Omental fat pad (tissue), 4 donors: ENCODE data around the gene PFKFB3. TPM values are rescaled to one million over a fixed set of nuclear protein-coding genes. Genes with fewer than 3 reads are reported as not detected.

ENCODE experiments used
- ATAC-seq: fragments of 150-250 bp; one replicate; pipeline ENCODE4 v1.9.1; 2016; ENCODE audit warnings: mild to moderate bottlenecking, moderate library complexity; ENCODE audit not compliant: low FRiP score
- DNase-seq: peaks from one replicate; pipeline ENCODE4 v3.0.0-alpha.2; 2019; ENCODE audit warnings: low spot score
- total RNA-seq, 4 donors: library from RNA; depleted of rRNA; stranded (reverse); fragments of >200 nt; gene quantifications; one replicate each; pipeline ENCODE4 v1.1.0, GENCODE V29; 2016
- TF ChIP-seq, protein P1 (sequence below), 3 donors: fragments of 450-650 bp; IDR thresholded peaks; one replicate each; pipeline ENCODE4 v1.5.1; 2016 to 2017; ENCODE audit warnings: antibody characterized with exemption in 3 of 3, mild to moderate bottlenecking in 3 of 3, moderate library complexity in 2 of 3

PFKFB3 gene
- total RNA-seq, 4 donors from 2014 or later = 213 to 1,086 (median 354) TPM

DNA sequence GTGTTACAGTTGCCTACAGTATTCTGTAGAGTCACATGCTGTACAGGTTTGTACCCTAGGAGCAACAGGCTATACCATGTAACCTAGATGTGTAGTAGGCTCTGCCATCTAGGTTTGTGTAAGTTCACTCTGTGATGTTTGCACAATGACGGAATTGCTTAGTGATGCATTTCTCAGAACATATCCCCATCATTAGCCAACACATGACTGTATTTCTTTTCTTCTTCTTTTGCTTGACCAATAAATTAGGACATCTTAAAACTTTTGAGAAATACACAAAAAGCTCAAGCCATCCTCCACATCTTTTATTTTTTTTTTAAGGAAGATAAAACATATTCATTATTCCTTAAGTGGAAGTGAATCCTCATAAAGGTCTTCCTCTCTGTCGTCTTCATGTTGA, 5.4 kb upstream of the PFKFB3 start:
- TF ChIP-seq, protein P1, sequence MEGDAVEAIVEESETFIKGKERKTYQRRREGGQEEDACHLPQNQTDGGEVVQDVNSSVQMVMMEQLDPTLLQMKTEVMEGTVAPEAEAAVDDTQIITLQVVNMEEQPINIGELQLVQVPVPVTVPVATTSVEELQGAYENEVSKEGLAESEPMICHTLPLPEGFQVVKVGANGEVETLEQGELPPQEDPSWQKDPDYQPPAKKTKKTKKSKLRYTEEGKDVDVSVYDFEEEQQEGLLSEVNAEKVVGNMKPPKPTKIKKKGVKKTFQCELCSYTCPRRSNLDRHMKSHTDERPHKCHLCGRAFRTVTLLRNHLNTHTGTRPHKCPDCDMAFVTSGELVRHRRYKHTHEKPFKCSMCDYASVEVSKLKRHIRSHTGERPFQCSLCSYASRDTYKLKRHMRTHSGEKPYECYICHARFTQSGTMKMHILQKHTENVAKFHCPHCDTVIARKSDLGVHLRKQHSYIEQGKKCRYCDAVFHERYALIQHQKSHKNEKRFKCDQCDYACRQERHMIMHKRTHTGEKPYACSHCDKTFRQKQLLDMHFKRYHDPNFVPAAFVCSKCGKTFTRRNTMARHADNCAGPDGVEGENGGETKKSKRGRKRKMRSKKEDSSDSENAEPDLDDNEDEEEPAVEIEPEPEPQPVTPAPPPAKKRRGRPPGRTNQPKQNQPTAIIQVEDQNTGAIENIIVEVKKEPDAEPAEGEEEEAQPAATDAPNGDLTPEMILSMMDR (IDR thresholded peaks at IDR 0.05) = no peak
- DNase-seq (no peak), ATAC-seq (no peak)

DNA sequence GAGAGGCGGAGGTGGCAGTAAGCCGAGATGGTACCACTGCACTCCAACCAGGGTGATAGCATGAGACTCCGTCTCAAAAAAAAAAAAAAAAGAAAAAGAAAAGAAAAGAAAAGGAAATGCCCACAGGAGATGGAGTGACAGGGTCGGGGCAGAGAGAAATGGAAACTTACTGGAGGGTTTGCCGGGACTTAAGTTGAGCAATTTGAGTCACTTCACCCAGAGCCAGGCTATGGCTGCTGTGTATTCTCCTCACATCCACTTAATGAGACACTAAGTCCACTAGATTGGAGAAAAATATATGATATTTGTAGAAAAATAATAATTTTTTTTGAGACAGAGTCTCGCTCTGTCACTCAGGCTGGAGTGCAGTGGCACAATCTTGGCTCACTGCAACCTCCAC, 4.6 kb upstream of the PFKFB3 start:
- no peak for DNase-seq
- TF ChIP-seq, protein P1 (IDR thresholded peaks at IDR 0.05) = no peak
- ATAC-seq = no peak

DNA sequence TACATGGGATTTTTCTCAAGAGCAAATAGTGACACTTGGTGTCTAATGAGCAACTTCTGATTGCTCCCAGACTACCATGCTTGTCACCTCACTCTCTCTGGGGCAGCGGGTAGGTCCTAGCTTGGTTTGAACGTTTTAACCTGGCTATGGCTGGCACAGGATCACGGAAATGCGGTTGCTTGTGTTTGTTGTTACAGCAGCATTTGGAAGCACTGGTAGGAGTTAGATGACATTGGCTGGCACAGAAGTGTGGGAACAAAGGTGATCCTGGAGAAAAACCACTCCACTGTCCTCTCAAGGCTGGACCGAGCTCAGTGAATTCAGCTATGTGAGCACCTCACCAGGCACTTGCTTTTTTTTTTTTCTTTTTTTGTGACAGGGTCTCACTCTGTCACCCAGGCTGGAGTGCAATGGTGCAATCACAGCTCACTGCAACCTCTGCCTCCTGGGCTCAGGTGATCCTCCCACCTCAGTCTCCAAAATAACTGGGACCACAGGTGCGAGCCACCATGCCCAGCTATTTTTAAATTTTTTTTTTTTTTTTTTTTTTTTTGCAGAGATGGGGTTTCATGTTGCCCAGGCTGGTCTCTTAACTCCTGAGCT, 3.5 kb upstream of the PFKFB3 start:
- TF ChIP-seq, protein P1 (IDR thresholded peaks at IDR 0.05) = no peak
- DNase-seq = no peak
- ATAC-seq = no peak

DNA sequence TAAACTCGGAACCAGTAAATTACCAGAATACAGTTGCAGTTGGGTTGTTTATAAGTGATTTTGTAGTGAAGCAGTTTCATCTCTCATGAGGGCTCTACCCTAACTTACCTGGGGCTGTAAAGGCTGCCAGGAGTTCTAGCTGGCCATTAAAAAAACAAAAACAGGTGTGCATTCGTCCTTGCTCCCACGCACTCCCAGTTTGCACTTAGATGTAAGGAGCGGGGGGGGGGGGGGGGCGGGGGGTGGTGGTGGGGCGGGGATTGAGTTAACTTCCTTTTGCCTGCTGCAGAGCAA, 2.3 kb upstream of the PFKFB3 start:
- TF ChIP-seq, protein P1 (IDR thresholded peaks at IDR 0.05) = no peak
- DNase-seq = no peak
- no peak for ATAC-seq

DNA sequence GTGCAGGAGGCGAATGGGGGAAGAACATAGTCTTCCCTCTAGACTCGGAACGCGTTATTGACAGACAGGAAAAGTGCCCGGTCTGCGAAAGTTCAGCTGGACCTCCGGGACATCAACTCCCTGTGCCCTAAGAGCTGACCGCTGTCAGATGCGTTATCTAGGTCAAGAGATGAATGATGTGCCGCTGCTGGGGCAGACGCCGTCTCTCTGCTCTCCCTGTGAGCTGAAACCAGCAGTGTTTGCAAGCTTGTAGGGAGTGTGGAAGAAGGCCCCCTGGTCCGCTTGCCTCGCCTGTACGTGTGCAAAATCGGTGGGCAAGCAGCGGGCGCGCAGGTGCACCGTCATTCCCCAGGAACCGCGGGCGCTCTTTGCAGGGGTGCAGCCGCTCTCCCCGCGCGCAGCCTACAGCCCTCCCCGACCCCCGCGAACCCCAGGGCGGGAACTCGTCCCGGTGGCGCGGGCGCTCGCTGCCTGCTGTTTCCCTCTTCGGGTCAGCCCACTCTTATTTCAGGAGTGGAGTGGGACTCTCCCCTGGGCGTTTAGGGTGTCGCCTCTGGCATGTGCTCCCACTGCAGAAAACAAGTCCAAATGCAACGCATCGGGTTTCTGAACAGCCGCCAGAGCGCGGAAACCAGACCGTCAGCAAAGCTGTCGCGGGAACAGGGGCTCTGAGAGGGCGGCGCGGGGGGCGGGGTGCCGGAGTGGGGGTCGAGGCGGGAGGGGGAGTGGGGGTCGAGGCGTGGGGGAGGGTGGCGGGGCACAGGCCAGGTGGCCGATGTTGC, 1.8 kb upstream of the PFKFB3 start:
- ATAC-seq (no peak), DNase-seq (no peak)
- TF ChIP-seq, protein P1 (IDR thresholded peaks at IDR 0.05) = no peak

DNA sequence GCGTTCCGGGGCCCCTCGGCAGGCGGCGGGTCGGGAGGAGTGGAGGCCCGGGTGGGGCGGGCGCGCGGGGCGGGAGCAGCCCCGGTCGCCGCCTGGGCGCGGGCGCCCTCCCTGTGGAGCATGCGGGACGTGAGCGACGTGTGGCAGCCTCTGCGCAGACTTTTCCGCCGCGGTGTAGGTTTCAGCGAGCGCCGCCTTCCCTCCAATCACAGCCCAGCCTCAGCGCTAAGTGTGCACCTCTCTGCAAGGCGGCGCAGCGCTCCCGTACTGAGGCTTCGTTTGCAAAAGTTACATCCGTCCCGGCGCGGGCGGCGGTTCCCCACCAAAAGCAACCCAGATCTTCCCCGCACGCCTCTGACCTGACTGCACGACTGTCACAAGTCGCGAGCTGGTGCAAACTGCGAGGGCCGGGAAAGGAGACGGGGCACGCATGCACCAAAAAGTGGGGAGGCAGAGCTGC, 1.2 kb upstream of the PFKFB3 start:
- TF ChIP-seq, protein P1 (IDR thresholded peaks at IDR 0.05) = no peak
- peak; percentile 13 for ATAC-seq
- no peak for DNase-seq
